GM20000 (cell line): ENCODE results near the gene SMS.

Experiments used
- DNase-seq: peaks from one replicate; pipeline ENCODE4 v3.0.0; 2012; ENCODE audit warnings: low spot score
- CTCF ChIP-seq: IDR thresholded peaks from 2 replicates; pipeline ENCODE4 v1.5.1; 2012; ENCODE audit warnings: mild to moderate bottlenecking, control low read depth; ENCODE audit errors: extremely low read depth, missing control alignments

Gene SMS

GRCh38 chrX:21996872-21997455 is 56.5 kb downstream of the SMS start:
- no peak for DNase-seq
- no peak for TF ChIP-seq CTCF

- DNase-seq = no peak
- no peak for TF ChIP-seq CTCF
Measured at GRCh38 chrX:21998037-21998436, 57.5 kb downstream of the SMS start.

- TF ChIP-seq CTCF = no peak
- no peak for DNase-seq
Measured at GRCh38 chrX:22004866-22005265, 64.4 kb downstream of the SMS start.

GRCh38 chrX:22012051-22012450 is 71.5 kb downstream of the SMS start:
- no peak for TF ChIP-seq CTCF
- no peak for DNase-seq

GRCh38 chrX:22012931-22013330 is 72.4 kb downstream of the SMS start:
- no peak for TF ChIP-seq CTCF
- DNase-seq = no peak

- no peak for TF ChIP-seq CTCF
- DNase-seq = no peak
Measured at GRCh38 chrX:22015139-22015750, 74.7 kb downstream of the SMS start.

GRCh38 chrX:22021751-22022324 is 81.3 kb downstream of the SMS start:
- TF ChIP-seq CTCF = no peak
- DNase-seq = no peak
